Thymus (tissue), 11 donors: ENCODE results near the gene NDUFA3. TPM values are rescaled to one million over a fixed set of nuclear protein-coding genes. Genes with fewer than 3 reads are reported as not detected.

ENCODE experiments used
- DNase-seq, 9 donors: peaks; one replicate each; pipeline ENCODE4 v3.0.0-alpha.2; 2013; ENCODE audit warnings: low spot score in 9 of 9, low read depth in 6 of 9, missing footprints in 1 of 9
- H3K27ac ChIP-seq, 2 donors: one replicate each; pipeline ENCODE4 v1.5.1; 2013; ENCODE audit warnings: control low read depth in 1 of 2, low read depth in 1 of 2, low read length in 1 of 2, mild to moderate bottlenecking in 1 of 2, moderate library complexity in 1 of 2
- H3K27me3 ChIP-seq, 2 donors: one replicate each; pipeline ENCODE4 v1.5.1; 2013; ENCODE audit warnings: low read length in 1 of 2; ENCODE audit not compliant: control insufficient read depth in 2 of 2, insufficient read depth in 1 of 2
- H3K36me3 ChIP-seq, 2 donors: one replicate each; pipeline ENCODE4 v1.5.1; 2013; ENCODE audit warnings: low read length in 1 of 2, mild to moderate bottlenecking in 1 of 2, moderate library complexity in 1 of 2; ENCODE audit not compliant: control insufficient read depth in 2 of 2, insufficient read depth in 2 of 2
- H3K4me1 ChIP-seq, 2 donors: one replicate each; pipeline ENCODE4 v1.5.1; 2013; ENCODE audit warnings: low read length in 2 of 2; ENCODE audit not compliant: control insufficient read depth in 2 of 2, insufficient read depth in 2 of 2
- H3K4me3 ChIP-seq, 2 donors: one replicate each; pipeline ENCODE4 v1.5.1; 2013; ENCODE audit warnings: low read length in 2 of 2, control low read depth in 1 of 2, mild to moderate bottlenecking in 1 of 2
- H3K9me3 ChIP-seq, 2 donors: one replicate each; pipeline ENCODE4 v1.5.1; 2013; ENCODE audit warnings: low read length in 1 of 2, mild to moderate bottlenecking in 1 of 2; ENCODE audit not compliant: control insufficient read depth in 2 of 2, insufficient read depth in 1 of 2
- WGBS: extraction: QIAGEN DNeasy Blood & Tissue Kit; methylation state at CpG from one replicate; pipeline ENCODE4 v1.1.7; 2013; 5-methylcytosine and 5-hydroxymethylcytosine counted together
- polyA plus RNA-seq: library from polyadenylated mRNA; stranded (reverse); fragments of 200-250 nt; gene quantifications from one replicate; pipeline ENCODE4 v1.2.3, GENCODE V29; 2013
- total RNA-seq: library from RNA; stranded (reverse); fragments of 120-200 nt; gene quantifications from one replicate; pipeline ENCODE4 v1.2.4, GENCODE V29; 2013
- donor health status: healthy.

Gene NDUFA3
- total and polyA plus RNA-seq, 2 donors: 190 to 215 TPM

DNA sequence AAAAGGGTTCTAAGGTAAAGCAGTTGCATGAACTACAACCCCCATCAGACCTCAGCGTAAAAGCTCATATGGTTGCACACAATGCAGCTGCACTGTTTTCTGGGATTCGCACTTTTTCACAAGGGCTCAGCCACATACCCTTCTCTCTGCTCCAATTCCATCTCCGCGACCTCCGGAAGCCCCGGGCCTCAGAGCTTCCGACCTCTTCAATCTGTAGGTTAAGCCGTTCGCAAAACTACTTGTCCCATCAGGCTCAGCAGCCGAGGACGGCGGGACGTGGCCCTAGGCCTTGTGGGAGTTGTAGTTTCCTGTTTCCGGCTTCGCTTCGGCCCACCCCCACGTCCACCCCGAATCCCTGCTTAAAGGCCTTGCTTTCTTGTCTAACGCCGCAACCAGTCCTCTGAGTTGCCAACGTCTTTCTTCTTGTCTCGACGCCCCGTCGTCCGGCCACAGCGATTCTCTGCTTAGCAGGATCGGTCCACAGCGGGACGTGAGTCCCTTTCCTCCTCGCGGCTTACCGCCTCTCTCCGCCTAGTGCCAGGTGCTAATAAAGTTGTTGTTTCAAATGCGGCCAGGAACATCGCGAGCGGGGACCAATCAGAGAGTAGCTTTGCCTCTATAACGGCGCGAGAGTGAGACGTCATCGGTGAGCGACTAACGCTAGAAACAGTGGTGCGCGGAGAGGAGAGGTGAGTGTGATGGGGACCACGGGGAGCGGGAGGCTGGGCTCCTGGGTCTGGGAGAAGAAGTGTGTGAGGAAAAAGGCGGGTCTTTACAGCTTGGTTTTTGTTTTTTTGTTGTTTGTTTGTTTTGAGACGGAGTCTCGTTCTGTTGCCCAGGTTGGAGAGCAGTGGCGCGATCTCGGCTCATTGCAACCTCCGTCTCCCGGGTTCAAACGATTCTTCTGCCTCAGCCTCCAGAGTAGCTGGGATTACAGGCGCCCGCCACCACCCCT, 12.7 kb downstream of the NDUFA3 start, which contains the start of the genes PRPF31 and TFPT:
Gene PRPF31, plus strand, starts transcription at position 646 of the 955 bp plus-strand sequence. CDS start 2,525 bp downstream, outside the sequence.
Gene TFPT, minus strand, starts transcription at position 549 of the 955 bp plus-strand sequence. Its CDS starts 388 bp downstream, at position 161.
- peaks cover 21 to 23% of the 10 kb centered on the region in 2 donors for H3K36me3 ChIP-seq
- peaks cover 15 to 21% of the 10 kb centered on the region in 2 donors for H3K4me1 ChIP-seq
- under 1% methylated on average over 60 of the region's 60 CpGs for WGBS
- H3K27ac ChIP-seq: peak within 1 kb of the TSS; percentile 83 to 91
- no peaks in the 10 kb centered on the region for H3K27me3 ChIP-seq
- peak within 1 kb of the TSS; percentile 69 to 75 for H3K4me3 ChIP-seq
- H3K9me3 ChIP-seq: no peaks in the 10 kb centered on the region
- DNase-seq: peak; percentile 96 to 100 (median 98)

DNA sequence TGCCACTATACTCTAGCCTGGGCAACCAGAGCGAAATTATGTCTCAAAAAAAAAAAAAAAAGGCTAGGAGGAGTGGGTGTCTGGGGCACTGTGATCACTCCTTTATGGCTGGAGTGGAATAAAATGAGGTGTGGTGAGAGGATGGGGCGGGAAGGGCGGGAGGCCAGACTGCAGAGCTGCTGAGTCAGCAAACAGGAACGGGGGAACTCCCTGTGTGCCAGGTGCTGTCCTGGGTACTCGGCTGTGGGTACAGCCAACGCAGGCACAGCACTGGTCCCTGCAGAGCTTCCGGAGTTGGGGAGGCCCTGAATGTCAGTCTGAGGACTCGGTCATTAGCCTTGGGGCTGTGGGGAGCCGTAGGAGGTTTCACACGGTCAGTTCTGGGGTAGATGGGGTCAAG, 18.6 kb downstream of the NDUFA3 start:
- no peak overlapping the region for H3K4me3 ChIP-seq
- H3K27ac ChIP-seq: no peak overlapping the region
- peaks cover 51 to 66% of the 10 kb centered on the region in 2 donors for H3K36me3 ChIP-seq
- WGBS: 98% methylated on average over 10 of the region's 10 CpGs
- DNase-seq: no peak
- no peaks in the 10 kb centered on the region for H3K27me3 ChIP-seq
- H3K4me1 ChIP-seq: peaks cover 4 to 10% of the 10 kb centered on the region in 2 donors
- H3K9me3 ChIP-seq: no peaks in the 10 kb centered on the region

DNA sequence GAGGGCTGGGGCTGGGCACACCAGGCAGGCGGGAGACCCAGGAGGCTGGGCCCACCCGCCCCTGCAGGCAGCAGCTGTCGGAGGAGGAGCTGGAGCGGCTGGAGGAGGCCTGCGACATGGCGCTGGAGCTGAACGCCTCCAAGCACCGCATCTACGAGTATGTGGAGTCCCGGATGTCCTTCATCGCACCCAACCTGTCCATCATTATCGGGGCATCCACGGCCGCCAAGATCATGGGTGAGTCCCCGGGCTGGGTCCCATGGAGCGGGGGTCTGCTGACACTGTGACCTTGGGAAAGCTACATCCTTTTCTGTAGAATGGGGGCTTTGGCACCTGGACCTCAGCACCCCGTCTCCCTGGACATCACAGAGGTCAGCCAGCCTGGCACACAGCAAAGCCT, 21.0 kb downstream of the NDUFA3 start:
- Histone ChIP-seq H3K27me3 (no peaks in the 10 kb centered on the region), H3K36me3 (peaks cover 59 to 79% of the 10 kb centered on the region in 2 donors), H3K9me3 (no peaks in the 10 kb centered on the region), H3K27ac (no peak overlapping the region), H3K4me1 (no peaks in the 10 kb centered on the region), H3K4me3 (no peak overlapping the region)
- WGBS: 98% methylated on average over 17 of the region's 17 CpGs
- no peak for DNase-seq

DNA sequence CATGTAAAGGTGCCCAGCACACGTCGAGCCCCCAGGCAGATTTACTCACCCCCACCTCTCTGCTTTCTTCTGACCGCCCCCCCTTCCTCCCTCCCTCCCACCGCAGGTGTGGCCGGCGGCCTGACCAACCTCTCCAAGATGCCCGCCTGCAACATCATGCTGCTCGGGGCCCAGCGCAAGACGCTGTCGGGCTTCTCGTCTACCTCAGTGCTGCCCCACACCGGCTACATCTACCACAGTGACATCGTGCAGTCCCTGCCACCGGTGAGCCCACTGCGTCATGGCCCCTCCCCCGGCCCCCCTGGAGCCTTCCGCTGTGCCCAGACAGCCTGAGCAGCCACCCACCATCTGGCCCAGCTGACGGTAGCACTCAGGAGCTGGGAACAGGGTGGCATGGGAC, 21.7 kb downstream of the NDUFA3 start:
- WGBS: 98% methylated on average over 19 of the region's 19 CpGs
- Histone ChIP-seq H3K4me1 (no peaks in the 10 kb centered on the region), H3K27me3 (no peaks in the 10 kb centered on the region), H3K36me3 (peaks cover 62 to 86% of the 10 kb centered on the region in 2 donors), H3K4me3 (no peak overlapping the region), H3K9me3 (no peaks in the 10 kb centered on the region), H3K27ac (no peak overlapping the region)
- DNase-seq: no peak

GRCh38 chr19:54125713-54126112, 23.1 kb downstream of the NDUFA3 start:
- no peaks in the 10 kb centered on the region for H3K4me1 ChIP-seq
- no peak overlapping the region for H3K27ac ChIP-seq
- H3K9me3 ChIP-seq: no peaks in the 10 kb centered on the region
- no peak for DNase-seq
- H3K36me3 ChIP-seq: peaks cover 59 to 83% of the 10 kb centered on the region in 2 donors
- no peaks in the 10 kb centered on the region for H3K27me3 ChIP-seq
- WGBS: 96% methylated on average over 9 of the region's 9 CpGs
- H3K4me3 ChIP-seq: no peak overlapping the region

DNA sequence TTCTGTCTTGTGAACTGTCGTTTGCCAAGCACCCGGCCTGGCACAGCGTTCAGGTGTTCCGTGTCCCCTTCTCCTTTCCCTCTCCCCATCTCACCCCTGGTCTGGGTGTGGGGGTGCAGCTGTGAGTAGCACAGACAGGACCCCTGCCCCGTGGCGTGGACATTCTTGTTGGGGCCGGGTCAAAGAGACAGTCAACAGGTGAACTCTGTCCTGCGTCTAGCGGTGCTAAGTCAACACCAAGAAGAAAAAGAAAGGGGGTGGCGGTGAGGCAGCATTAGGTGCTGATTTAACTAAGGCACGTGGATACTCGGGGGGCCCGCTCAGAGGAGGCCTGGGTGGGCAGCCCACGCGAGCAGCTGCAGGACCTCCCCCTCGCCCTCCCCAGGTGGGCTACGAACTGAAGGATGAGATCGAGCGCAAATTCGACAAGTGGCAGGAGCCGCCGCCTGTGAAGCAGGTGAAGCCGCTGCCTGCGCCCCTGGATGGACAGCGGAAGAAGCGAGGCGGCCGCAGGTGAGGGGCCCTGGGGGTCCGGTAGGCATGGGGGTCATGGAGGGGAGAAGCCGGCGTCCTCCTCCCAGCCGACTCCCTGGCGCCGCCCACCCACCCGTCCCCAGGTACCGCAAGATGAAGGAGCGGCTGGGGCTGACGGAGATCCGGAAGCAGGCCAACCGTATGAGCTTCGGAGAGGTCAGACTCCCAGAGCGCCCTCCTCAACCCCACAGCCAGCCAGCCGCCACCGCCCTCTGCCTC, 25.2 kb downstream of the NDUFA3 start:
- Histone ChIP-seq H3K36me3 (peaks cover 57 to 73% of the 10 kb centered on the region in 2 donors), H3K27me3 (no peaks in the 10 kb centered on the region), H3K9me3 (no peaks in the 10 kb centered on the region), H3K4me1 (no peaks in the 10 kb centered on the region), H3K27ac (no peak overlapping the region), H3K4me3 (no peak overlapping the region)
- no peak for DNase-seq
- 95% methylated on average over 44 of the region's 44 CpGs for WGBS

GRCh38 chr19:54128441-54128725, 25.7 kb downstream of the NDUFA3 start:
- H3K36me3 ChIP-seq: peaks cover 55 to 68% of the 10 kb centered on the region in 2 donors
- no peaks in the 10 kb centered on the region for H3K27me3 ChIP-seq
- no peak for DNase-seq
- no peak overlapping the region for H3K27ac ChIP-seq
- H3K4me3 ChIP-seq: no peak overlapping the region
- 94% methylated on average over 20 of the region's 20 CpGs for WGBS
- no peaks in the 10 kb centered on the region for H3K4me1 ChIP-seq
- H3K9me3 ChIP-seq: no peaks in the 10 kb centered on the region

GRCh38 chr19:54128796-54129616, 26.4 kb downstream of the NDUFA3 start:
- no peaks in the 10 kb centered on the region for H3K27me3 ChIP-seq
- WGBS: 99% methylated on average over 41 of the region's 41 CpGs
- H3K27ac ChIP-seq: no peak overlapping the region
- no peak overlapping the region for H3K4me3 ChIP-seq
- no peak for DNase-seq
- peaks cover 49 to 62% of the 10 kb centered on the region in 2 donors for H3K36me3 ChIP-seq
- no peaks in the 10 kb centered on the region for H3K4me1 ChIP-seq
- peaks cover 2 to 4% of the 10 kb centered on the region in 2 donors for H3K9me3 ChIP-seq
